ENCODE measurements around the gene PNLIPRP3. TPM values are rescaled to one million over a fixed set of nuclear protein-coding genes. Genes with fewer than 3 reads are reported as not detected.

Gene PNLIPRP3
- total RNA-seq, 1 experiment from 2014 or later, result 13.6 TPM

- DNase-seq (ENCODE audit: low read depth, low spot score), result no peak
- in situ Hi-C loops (cut with HindIII; ENCODE audit: low pct_unique_long_range_greater_than_20kb, low sequenced_read_pairs), result no loop called here
Measured at GRCh38 chr10:116477986-116478664, 50.5 kb downstream of the PNLIPRP3 start.

GRCh38 chr10:116486770-116487448 is 59.3 kb downstream of the PNLIPRP3 start:
- no peak for DNase-seq (ENCODE audit: low read depth, low spot score)
- in situ Hi-C loops (cut with HindIII; ENCODE audit: low pct_unique_long_range_greater_than_20kb, low sequenced_read_pairs), result no loop called here

- in situ Hi-C loops (cut with HindIII; ENCODE audit: low pct_unique_long_range_greater_than_20kb, low sequenced_read_pairs), result no loop called here
- DNase-seq (ENCODE audit: low read depth, low spot score), result peak; percentile 21
Measured at GRCh38 chr10:116487522-116488430, 60.1 kb downstream of the PNLIPRP3 start.

DNA sequence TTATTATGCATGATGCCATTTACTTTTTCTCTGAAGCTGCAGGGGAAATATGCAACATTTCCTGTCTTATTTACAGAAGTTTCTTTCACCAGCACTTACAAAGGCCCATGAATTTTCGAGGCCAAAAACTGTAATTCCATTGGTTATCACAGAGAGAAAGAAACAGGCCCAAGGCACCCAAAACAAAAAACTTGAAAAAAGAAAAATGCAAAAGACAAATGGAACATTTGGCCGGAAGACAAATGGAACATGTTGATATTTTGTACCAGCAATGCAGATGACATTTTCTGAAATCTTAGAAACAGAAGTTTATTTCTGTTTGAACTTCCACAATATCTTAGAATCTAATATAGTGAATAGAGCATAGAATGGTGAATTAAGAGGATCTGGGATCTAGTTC is 61.8 kb downstream of the PNLIPRP3 start:
- in situ Hi-C loops (cut with HindIII; ENCODE audit: low pct_unique_long_range_greater_than_20kb, low sequenced_read_pairs), result no loop called here
- no peak for DNase-seq (ENCODE audit: low read depth, low spot score)

DNA sequence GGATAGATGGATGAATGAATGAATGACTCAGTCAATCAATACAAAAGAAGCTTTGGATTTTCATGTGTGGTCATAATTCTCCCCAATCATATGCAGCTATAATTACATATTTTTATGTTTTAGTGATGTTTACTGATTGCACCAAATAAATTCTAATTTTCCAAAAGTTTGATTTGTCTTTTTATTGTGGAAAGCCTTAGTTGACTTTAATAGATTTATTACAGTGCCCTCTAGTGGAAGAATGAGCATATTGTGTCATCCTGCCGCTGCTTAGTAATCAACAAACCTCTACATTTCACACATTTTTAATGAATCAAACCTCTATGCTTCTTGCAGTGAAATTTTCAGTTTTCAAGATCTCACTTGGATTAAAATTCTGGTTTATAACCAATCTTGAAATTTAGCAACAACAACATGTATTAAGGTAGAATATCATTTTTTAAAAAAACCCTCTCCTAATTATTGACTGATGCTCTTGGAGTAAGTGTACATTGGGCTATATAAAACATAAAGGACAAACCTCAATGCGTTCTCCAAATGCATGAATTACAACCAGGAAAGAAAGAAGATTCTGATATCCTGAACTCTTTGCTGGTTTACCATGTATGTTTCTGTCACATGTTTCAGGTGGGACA is 62.5 kb downstream of the PNLIPRP3 start:
- peak; percentile 40 for DNase-seq (ENCODE audit: low read depth, low spot score)
- in situ Hi-C loops (cut with HindIII; ENCODE audit: low pct_unique_long_range_greater_than_20kb, low sequenced_read_pairs), result no loop called here

GRCh38 chr10:116504786-116505185 is 77.1 kb downstream of the PNLIPRP3 start:
- no peak for DNase-seq (ENCODE audit: low read depth, low spot score)
- in situ Hi-C loops (cut with HindIII; ENCODE audit: low pct_unique_long_range_greater_than_20kb, low sequenced_read_pairs), result no loop called here

DNA sequence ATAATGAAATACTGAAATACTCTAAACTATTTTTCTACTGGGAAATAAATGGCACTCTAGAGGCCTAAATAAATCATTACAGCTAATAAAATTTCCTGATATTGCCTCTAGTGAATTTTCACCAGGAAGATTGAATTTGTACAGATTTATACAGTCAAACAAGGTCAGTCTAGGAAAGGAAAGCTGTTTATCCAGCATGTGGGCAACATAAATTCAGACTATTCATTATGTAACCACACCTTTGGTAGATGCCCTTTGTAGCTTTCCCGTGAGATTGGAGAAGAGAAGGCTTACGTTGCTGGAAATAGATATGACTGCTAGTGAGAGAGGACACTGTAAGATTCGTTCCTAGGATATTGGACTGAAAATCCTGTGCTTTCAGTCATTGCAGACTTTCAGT is 82.9 kb downstream of the PNLIPRP3 start:
- DNase-seq (ENCODE audit: low read depth, low spot score), result no peak
- in situ Hi-C loops (cut with HindIII; ENCODE audit: low pct_unique_long_range_greater_than_20kb, low sequenced_read_pairs), result no loop called here

DNA sequence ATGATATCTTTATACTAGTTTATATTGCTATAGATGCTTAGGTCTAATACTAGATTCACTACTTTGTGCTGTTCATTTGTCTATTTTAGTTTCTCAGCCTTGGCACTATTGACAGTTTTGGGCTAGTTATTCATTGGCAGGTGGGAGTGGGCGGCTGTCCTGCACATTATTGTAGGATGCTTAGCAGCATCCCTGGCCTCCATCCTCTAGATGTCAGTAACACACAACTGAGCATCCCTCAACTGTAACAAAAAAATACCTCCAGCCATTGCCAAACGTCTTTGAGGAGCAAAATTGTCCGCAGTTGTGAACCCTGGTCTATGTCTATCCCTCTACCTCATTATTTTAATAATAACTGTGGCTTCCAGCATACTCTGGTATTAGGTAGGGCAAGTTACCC is 83.7 kb downstream of the PNLIPRP3 start:
- peak; percentile 8 for DNase-seq (ENCODE audit: low read depth, low spot score)
- in situ Hi-C loops (cut with HindIII; ENCODE audit: low pct_unique_long_range_greater_than_20kb, low sequenced_read_pairs), result no loop called here

DNA sequence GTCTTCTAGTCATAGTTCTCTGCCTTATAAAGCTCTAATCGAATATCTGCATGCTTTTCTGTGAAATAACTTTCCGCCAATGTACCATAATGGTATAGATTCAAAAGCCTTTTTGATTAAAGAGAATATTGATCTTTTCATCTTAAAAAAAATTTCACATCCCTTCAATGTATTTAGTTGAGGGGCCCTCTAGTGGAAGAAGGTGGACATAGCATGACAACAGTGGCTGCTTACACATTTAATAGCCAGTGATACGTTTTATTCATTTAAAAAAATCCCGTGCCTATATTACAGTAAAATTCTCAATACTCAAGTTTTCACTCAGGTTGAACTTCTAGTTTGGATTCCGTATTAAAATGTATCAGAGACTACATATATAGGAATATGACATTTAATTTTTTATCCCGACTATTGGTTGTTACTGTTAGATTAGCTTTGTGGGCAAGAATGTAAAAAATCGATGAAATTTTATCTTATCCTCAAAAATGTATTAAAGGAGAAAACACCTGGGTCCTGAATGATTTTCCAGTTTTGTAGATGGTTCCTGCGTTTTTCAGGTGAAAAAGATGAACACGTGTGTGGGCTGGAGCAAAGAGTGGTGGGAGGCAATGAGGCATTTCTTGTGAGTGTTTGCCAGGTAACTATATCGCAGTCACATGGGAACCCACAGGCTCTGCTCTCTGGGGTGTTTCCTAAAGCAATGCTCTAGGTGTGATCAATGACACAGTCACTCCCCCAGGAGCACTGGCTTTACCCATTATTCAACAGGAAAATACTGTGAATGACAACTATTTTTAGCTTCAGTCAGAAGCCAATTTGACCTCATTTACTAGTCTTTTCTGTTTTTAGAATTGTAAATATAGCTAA is 94.0 kb downstream of the PNLIPRP3 start:
- in situ Hi-C loops (cut with HindIII; ENCODE audit: low pct_unique_long_range_greater_than_20kb, low sequenced_read_pairs), result no loop called here
- peak; percentile 54 for DNase-seq (ENCODE audit: low read depth, low spot score)

- in situ Hi-C loops (cut with HindIII; ENCODE audit: low pct_unique_long_range_greater_than_20kb, low sequenced_read_pairs), result no loop called here
- DNase-seq (ENCODE audit: low read depth, low spot score), result no peak
Measured at GRCh38 chr10:116522803-116523381, 95.2 kb downstream of the PNLIPRP3 start.

DNA sequence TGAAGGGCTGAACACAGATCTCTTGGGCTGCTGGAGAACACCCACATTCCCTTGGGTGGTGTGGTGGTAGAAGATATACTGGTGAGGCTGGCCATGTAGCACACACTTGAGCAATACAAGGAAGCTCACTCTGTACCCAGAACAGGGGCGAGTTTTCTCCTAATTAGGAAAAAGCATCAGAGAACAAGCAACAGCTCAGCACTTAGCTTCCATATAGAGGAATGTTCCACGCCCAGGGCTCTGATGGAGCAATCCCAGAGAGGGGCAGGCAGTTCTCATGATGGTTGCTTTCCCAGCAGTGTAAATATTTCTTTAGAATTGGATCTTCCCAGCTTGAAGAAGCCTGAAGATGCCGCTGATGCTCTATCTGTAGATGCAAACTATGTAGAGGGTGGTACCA is 97.1 kb downstream of the PNLIPRP3 start:
- DNase-seq (ENCODE audit: low read depth, low spot score), result no peak
- in situ Hi-C loops (cut with HindIII; ENCODE audit: low pct_unique_long_range_greater_than_20kb, low sequenced_read_pairs), result no loop called here

DNA sequence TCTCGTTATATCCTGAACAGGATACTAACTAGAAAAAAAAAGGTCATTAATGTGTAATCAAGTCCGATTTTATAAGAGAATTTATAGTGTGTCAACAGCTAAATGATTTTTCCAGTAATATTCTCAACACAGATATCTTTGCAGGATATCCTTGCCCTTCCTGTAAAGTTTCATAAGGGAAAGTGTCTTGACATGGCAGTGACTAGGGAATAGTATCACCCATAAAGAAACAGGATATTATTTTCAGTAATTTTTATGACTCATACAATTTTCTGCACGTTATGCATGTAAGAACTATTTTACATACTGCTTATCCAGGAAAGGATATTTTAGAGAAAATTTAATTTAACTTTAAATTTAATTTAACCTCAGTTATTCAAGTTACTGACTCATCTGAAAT is 98.6 kb downstream of the PNLIPRP3 start:
- in situ Hi-C loops (cut with HindIII; ENCODE audit: low pct_unique_long_range_greater_than_20kb, low sequenced_read_pairs), result no loop called here
- DNase-seq (ENCODE audit: low read depth, low spot score), result no peak

Small RNA genes lying within 50 kb of the gene (small RNA-seq; reads per million reads assigned to genes)
- gene SNRPGP6, result 0 reads per million in 2 experiments

Other genes starting within 250 kb of the PNLIPRP3 start
- gene GFRA1, start 154.6 kb upstream of the PNLIPRP3 start, total RNA-seq (2014; rRNA removed; shearing (Covaris generic)), result 0.03 and 0.24 TPM in 2 replicates
- not detected in 2 replicates for gene CCDC172, start 103.4 kb upstream of the PNLIPRP3 start, total RNA-seq (2014; rRNA removed; shearing (Covaris generic))
- not detected in 2 replicates for gene PNLIP, start 118.1 kb downstream of the PNLIPRP3 start, total RNA-seq (2014; rRNA removed; shearing (Covaris generic))
- gene PNLIPRP1, start 163.1 kb downstream of the PNLIPRP3 start, total RNA-seq (2014; rRNA removed; shearing (Covaris generic)), result not detected in 2 replicates
- gene PNLIPRP2, start 193.1 kb downstream of the PNLIPRP3 start, total RNA-seq (2014; rRNA removed; shearing (Covaris generic)), result 0.34 and 0.37 TPM in 2 replicates

Measured in SK-MEL-5 (cell line).